HepG2 (cell line): ENCODE data around the gene ANTXRL. TPM values are rescaled to one million over a fixed set of nuclear protein-coding genes. Genes with fewer than 3 reads are reported as not detected.
"Not testable (repeated sequence)": the region's sequence is repeated elsewhere in the genome, so short reads cannot be mapped to it uniquely, and the experiment has no call there.

Experiments
- ATAC-seq: fragments of 200-7000 bp; cut with Tn5 transposase; 3 replicates; pipeline ENCODE4 v1.9.1; 2020; ENCODE audit warnings: mild to moderate bottlenecking, moderate library complexity
- BruUV-seq: library from RNA; stranded (reverse); fragments of 400-500 nt; replicated peaks from 2 replicates; lab custom pipeline; 2021; lab: Mats Ljungman, UMichigan
- CTCF ChIA-PET: fragments of 300-600 bp; formaldehyde crosslinking; extraction: SDS; loops from one replicate; lab custom pipeline; 2021; ENCODE audit warnings: low total read pairs, inconsistent platforms, low intra/inter-chr PET ratio; lab: Yijun Ruan, JAX
- POLR2A ChIA-PET: fragments of 350-600 bp; sonication (Branson Sonifier 250); formaldehyde crosslinking; loops from one replicate; lab custom pipeline; 2020; ENCODE audit warnings: antibody characterized with exemption, inconsistent platforms; lab: Yijun Ruan, JAX
- DNase-seq: peaks from one replicate; pipeline ENCODE4 v3.0.0-alpha.2; 2015; ENCODE audit warnings: low spot score
- FAIRE-seq: peaks from 3 replicates; lab custom pipeline; 2011; peaks lifted over from hg19 to GRCh38; lab: Jason Lieb, UNC
- H2AFZ ChIP-seq: one replicate; pipeline ENCODE4 v1.6.1; 2011; ENCODE audit warnings: low read length, inconsistent platforms
- H3K27ac ChIP-seq: fragments of 300-600 bp; 3 replicates; pipeline ENCODE4 v1.8.0; 2011; ENCODE audit warnings: mixed run types, mild to moderate bottlenecking, mixed read lengths, low read length, inconsistent platforms; ENCODE audit not compliant: insufficient read depth; ENCODE audit errors: extremely low read length
- H3K27me3 ChIP-seq, 2 experiments: fragments of 200-600 bp in 1 of 2; 2 replicates in 1 of 2; 3 replicates in 1 of 2; pipeline versions ENCODE4 v1.6.0 to v1.8.0; 2011; ENCODE audit warnings: low read length in 2 of 2, mild to moderate bottlenecking in 2 of 2, moderate library complexity in 2 of 2, inconsistent platforms in 1 of 2; ENCODE audit not compliant: insufficient read depth in 2 of 2, control insufficient read depth in 1 of 2
- H3K36me3 ChIP-seq, 2 experiments: fragments of 200-600 bp in 1 of 2; replicated peaks in 1 of 2; 2 replicates in 1 of 2; 3 replicates in 1 of 2; pipeline versions ENCODE4 v1.5.1 to v1.8.0; 2011; ENCODE audit warnings: low read length in 2 of 2, inconsistent platforms in 1 of 2; ENCODE audit not compliant: insufficient read depth in 2 of 2, control insufficient read depth in 1 of 2
- H3K4me1 ChIP-seq: 2 replicates; pipeline ENCODE4 v1.5.1; 2012; ENCODE audit warnings: low read length, inconsistent platforms; ENCODE audit not compliant: insufficient read depth
- H3K4me2 ChIP-seq: 2 replicates; pipeline ENCODE4 v1.6.0; 2011; ENCODE audit warnings: low read depth, low read length, inconsistent platforms
- H3K4me3 ChIP-seq, 3 experiments: fragments of 200-600 bp in 1 of 3; sonication (generic), shearing (Covaris generic) in 1 of 3; replicated peaks in 1 of 3; 2 replicates each; pipeline ENCODE4 v1.5.1; 2011 to 2016; ENCODE audit warnings: low read length in 3 of 3, inconsistent platforms in 2 of 3, low read depth in 2 of 3, mild to moderate bottlenecking in 2 of 3, control low read depth in 1 of 3, mixed read lengths in 1 of 3; ENCODE audit not compliant: insufficient read depth in 1 of 3
- H3K79me2 ChIP-seq: one replicate; pipeline ENCODE4 v1.6.1; 2011; ENCODE audit warnings: low read length, inconsistent platforms; ENCODE audit not compliant: insufficient read depth
- H3K9ac ChIP-seq: 2 replicates; pipeline ENCODE4 v1.6.0; 2011; ENCODE audit warnings: mild to moderate bottlenecking, low read depth, low read length, inconsistent platforms; ENCODE audit not compliant: insufficient read depth
- H3K9me3 ChIP-seq: 2 replicates; pipeline ENCODE4 v1.5.1; 2012; ENCODE audit warnings: mild to moderate bottlenecking, low read length
- H4K20me1 ChIP-seq: 2 replicates; pipeline ENCODE4 v1.6.0; 2011; ENCODE audit warnings: inconsistent platforms, mild to moderate bottlenecking, low read length, moderate library complexity; ENCODE audit not compliant: insufficient read depth
- FOXP1 ChIP-seq, 2 experiments: fragments of 450-650 bp in 1 of 2; IDR thresholded peaks; 2 replicates each; pipeline ENCODE4 v1.6.1; 2017 to 2018; ENCODE audit warnings: antibody characterized with exemption in 1 of 2
- MAF1 ChIP-seq: sonication (generic); formaldehyde crosslinking; IDR thresholded peaks from 2 replicates; pipeline ENCODE4 v1.5.0; 2020; ENCODE audit warnings: missing genetic modification reagents, borderline replicate concordance
- REPIN1 ChIP-seq: sonication (generic); formaldehyde crosslinking; IDR thresholded peaks from 2 replicates; pipeline ENCODE4 v1.8.0; 2022; ENCODE audit warnings: missing genetic modification reagents, low read depth, mild to moderate bottlenecking, borderline replicate concordance
- ZNF34 ChIP-seq: sonication (generic); formaldehyde crosslinking; IDR thresholded peaks from 2 replicates; pipeline ENCODE4 v1.4.0; 2020; ENCODE audit warnings: mild to moderate bottlenecking, missing genetic modification reagents, borderline replicate concordance
- ZNF513 ChIP-seq: sonication (generic); formaldehyde crosslinking; conservative IDR thresholded peaks from 2 replicates; pipeline ENCODE4 v1.5.0; 2020; ENCODE audit warnings: missing genetic modification reagents
- WGBS: methylation state at CpG from one replicate; pipeline ENCODE4 v1.1.6; 2017; ENCODE audit warnings: low lambda C conversion rate; 5-methylcytosine and 5-hydroxymethylcytosine counted together
- in situ Hi-C: cut with HindIII; loops from 2 replicates; pipeline ENCODE4 v1.10.0; 2017; ENCODE audit warnings: low pct_unique_long_range_greater_than_20kb; ENCODE audit not compliant: extremely low pct_ligation_motif_present
- intact Hi-C: fragments of 100-400 bp; cut with micrococcal nuclease; formaldehyde crosslinking; loops from one replicate; pipeline ENCODE4 v1.10.0; 2022; ENCODE audit not compliant: unreplicated experiment
- polyA plus RNA-seq, 8 experiments: library from polyadenylated mRNA; depleted of rRNA in 3 of 8; stranded (reverse) in 7 of 8; unstranded in 1 of 8; fragments of >200 nt; fragmentation: Illumina TruSeq in 4 of 8; extraction: Trizol in 4 of 8; gene quantifications; 2 replicates each; pipeline versions ENCODE4 v1.2.1 to v1.2.3, GENCODE V29; 2011 to 2016; ENCODE audit warnings: low read depth in 4 of 8, missing spikeins in 1 of 8, mixed read lengths in 1 of 8; ENCODE audit not compliant: insufficient read depth in 1 of 8
- total RNA-seq, 5 experiments: library from RNA; depleted of rRNA; stranded (reverse); fragments of >200 nt; fragmentation: Illumina TruSeq; extraction: Trizol; gene quantifications; 2 replicates each; pipeline ENCODE4 v1.2.3, GENCODE V29; 2016; ENCODE audit warnings: low read depth in 1 of 5
- TF ChIP-seq, protein P1 (sequence below): sonication (generic); formaldehyde crosslinking; IDR thresholded peaks from one replicate; pipeline ENCODE4 v1.5.1; 2020; ENCODE audit warnings: mild to moderate bottlenecking, missing genetic modification reagents; ENCODE audit errors: not compliant biosample characterization

The ANTXRL gene
- total and polyA plus RNA-seq, 2 of the 13 experiments (the other 11 are each of a cell fraction or from before 2014, with no cell fraction given), result not detected

DNA sequence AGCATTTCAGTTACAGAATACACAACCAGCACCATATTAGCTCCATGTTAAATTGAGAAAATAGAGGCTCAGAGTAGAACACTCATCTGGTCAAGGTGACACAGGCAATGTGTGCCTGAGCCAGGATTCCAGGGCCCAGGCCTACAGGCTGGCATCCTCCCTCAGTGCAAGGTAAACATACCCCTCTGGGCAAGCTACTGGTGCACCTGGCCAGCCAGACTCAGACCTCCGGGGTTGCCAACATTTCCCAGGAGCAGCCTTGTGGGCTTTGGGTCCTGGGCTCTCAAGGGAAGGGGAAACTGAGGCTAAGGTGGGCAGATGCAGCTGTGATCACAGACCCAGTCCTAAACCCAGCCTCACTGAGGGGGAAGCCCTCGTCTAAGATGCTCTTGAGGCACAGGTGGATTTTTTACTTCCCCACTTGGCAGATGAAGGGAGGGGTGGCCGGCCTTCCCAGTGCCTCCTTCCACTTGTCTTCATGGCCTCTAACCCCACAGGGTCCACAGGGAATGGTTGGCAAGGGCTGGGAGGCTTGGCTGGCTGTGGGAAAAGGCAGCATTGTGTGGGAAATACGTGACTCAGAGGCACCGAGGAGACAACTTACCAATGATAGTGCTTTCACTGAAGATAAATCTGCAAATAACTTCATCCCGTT lies 23.8 kb upstream of the ANTXRL start:
- 14% methylated on average over 6 of the region's 6 CpGs for WGBS
- H3K27me3 ChIP-seq, result peaks cover 1 to 12% of the 10 kb centered on the region in 2 experiments; a peak in 2 of 5 replicates
- intact Hi-C loops, in situ Hi-C loops, H3K9me3 ChIP-seq, H3K27ac ChIP-seq, ATAC-seq, H2AFZ ChIP-seq, H3K4me2 ChIP-seq, H3K36me3 ChIP-seq, H3K9ac ChIP-seq, H3K79me2 ChIP-seq, CTCF ChIA-PET, BruUV-seq, H4K20me1 ChIP-seq, H3K4me3 ChIP-seq, H3K4me1 ChIP-seq, POLR2A ChIA-PET, DNase-seq, FAIRE-seq: not testable (repeated sequence)

DNA sequence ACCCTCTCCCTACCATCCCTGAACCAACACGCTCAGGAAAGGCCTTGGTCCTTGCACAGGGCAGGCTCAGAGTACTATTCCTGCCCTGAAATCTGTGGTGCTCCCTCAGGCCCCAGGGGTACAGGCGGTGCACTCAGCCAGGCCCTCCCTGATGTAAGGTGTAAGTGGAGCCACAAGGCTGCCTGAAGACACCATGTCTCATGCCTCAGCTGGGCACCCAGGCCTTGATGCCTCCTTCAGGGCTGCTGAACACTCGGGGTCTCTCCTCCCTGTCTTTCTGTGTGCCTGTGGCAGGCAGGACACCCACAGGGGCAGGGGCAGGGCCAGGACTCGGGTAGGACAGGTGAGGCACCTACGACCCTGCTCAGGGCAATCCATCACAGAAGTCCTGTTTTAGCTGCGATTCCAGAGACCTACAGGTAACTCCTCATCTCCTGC lies 22.9 kb upstream of the ANTXRL start:
- H4K20me1 ChIP-seq, result no peaks in the 10 kb centered on the region
- H3K4me1 ChIP-seq, result no peaks in the 10 kb centered on the region
- H3K4me3 ChIP-seq, result no peak overlapping the region
- ChIA-PET CTCF (no interaction called here), POLR2A (no interaction called here)
- no peak for ATAC-seq
- peaks cover 1 to 12% of the 10 kb centered on the region in 2 experiments; a peak in 2 of 5 replicates for H3K27me3 ChIP-seq
- FAIRE-seq, result no peak
- no peaks in the 10 kb centered on the region for H3K79me2 ChIP-seq
- no peak overlapping the region for H3K9ac ChIP-seq
- no peak for DNase-seq
- BruUV-seq, result no TSS peak
- no peak for TF ChIP-seq FOXP1 (IDR thresholded peaks at IDR 0.05)
- TF ChIP-seq FOXP1 (CRISPR knock-in tag; IDR thresholded peaks at IDR 0.05), result no peak
- TF ChIP-seq ZNF34 (CRISPR knock-in tag), result no peak
- no peak for TF ChIP-seq MAF1 (CRISPR knock-in tag)
- TF ChIP-seq ZNF513 (CRISPR knock-in tag), result no peak
- TF ChIP-seq REPIN1, result no peak
- TF ChIP-seq, protein P1, sequence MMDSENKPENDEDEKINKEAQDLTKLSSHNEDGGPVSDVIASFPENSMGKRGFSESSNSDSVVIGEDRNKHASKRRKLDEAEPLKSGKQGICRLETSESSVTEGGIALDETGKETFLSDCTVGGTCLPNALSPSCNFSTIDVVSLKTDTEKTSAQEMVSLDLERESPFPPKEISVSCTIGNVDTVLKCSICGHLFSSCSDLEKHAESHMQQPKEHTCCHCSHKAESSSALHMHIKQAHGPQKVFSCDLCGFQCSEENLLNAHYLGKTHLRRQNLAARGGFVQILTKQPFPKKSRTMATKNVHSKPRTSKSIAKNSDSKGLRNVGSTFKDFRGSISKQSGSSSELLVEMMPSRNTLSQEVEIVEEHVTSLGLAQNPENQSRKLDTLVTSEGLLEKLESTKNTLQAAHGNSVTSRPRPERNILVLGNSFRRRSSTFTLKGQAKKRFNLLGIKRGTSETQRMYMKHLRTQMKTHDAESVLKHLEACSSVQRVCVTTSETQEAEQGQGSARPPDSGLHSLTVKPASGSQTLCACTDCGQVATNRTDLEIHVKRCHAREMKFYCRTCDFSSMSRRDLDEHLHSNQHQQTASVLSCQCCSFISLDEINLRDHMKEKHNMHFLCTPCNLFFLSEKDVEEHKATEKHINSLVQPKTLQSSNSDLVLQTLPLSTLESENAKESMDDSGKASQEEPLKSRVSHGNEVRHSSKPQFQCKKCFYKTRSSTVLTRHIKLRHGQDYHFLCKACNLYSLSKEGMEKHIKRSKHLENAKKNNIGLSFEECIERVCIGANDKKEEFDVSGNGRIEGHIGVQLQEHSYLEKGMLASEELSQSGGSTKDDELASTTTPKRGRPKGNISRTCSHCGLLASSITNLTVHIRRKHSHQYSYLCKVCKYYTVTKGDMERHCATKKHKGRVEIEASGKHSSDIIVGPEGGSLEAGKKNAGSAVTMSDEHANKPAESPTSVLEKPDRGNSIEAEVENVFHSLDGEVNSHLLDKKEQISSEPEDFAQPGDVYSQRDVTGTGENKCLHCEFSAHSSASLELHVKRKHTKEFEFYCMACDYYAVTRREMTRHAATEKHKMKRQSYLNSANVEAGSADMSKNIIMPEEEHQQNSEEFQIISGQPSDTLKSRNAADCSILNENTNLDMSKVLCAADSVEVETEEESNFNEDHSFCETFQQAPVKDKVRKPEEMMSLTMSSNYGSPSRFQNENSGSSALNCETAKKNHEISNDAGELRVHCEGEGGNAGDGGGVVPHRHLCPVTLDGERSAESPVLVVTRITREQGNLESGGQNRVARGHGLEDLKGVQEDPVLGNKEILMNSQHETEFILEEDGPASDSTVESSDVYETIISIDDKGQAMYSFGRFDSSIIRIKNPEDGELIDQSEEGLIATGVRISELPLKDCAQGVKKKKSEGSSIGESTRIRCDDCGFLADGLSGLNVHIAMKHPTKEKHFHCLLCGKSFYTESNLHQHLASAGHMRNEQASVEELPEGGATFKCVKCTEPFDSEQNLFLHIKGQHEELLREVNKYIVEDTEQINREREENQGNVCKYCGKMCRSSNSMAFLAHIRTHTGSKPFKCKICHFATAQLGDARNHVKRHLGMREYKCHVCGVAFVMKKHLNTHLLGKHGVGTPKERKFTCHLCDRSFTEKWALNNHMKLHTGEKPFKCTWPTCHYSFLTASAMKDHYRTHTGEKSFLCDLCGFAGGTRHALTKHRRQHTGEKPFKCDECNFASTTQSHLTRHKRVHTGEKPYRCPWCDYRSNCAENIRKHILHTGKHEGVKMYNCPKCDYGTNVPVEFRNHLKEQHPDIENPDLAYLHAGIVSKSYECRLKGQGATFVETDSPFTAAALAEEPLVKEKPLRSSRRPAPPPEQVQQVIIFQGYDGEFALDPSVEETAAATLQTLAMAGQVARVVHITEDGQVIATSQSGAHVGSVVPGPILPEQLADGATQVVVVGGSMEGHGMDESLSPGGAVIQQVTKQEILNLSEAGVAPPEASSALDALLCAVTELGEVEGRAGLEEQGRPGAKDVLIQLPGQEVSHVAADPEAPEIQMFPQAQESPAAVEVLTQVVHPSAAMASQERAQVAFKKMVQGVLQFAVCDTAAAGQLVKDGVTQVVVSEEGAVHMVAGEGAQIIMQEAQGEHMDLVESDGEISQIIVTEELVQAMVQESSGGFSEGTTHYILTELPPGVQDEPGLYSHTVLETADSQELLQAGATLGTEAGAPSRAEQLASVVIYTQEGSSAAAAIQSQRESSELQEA (CRISPR knock-in tag), result no peak
- no peak overlapping the region for H3K4me2 ChIP-seq
- in situ Hi-C loops (no loop called here), intact Hi-C loops (no loop called here)
- no peaks in the 10 kb centered on the region for H3K36me3 ChIP-seq
- 0% methylated on average over 1 of the region's 6 CpGs for WGBS
- no peaks in the 10 kb centered on the region for H3K9me3 ChIP-seq
- H3K27ac ChIP-seq, result no peak overlapping the region
- H2AFZ ChIP-seq, result no peak overlapping the region
